ENCODE data around the gene WLS.

Gene WLS

GRCh38 chr1:68229650-68230483 is 2.5 kb downstream of the WLS start:
- DNase-seq (ENCODE audit: low read depth), result no peak
- H3K4me3 ChIP-seq (ENCODE audit: low read depth, low read length), result no peak overlapping the region
- no peak for TF ChIP-seq CTCF (IDR thresholded peaks at IDR 0.05; ENCODE audit: control insufficient read depth, extremely low read depth, insufficient read depth)

GRCh38 chr1:68228851-68229250 is 3.5 kb downstream of the WLS start:
- no peak for DNase-seq (ENCODE audit: low read depth)
- TF ChIP-seq CTCF (IDR thresholded peaks at IDR 0.05; ENCODE audit: control insufficient read depth, extremely low read depth, insufficient read depth), result no peak
- H3K4me3 ChIP-seq (ENCODE audit: low read depth, low read length), result no peak overlapping the region

- no peak for TF ChIP-seq CTCF (IDR thresholded peaks at IDR 0.05; ENCODE audit: control insufficient read depth, extremely low read depth, insufficient read depth)
- DNase-seq (ENCODE audit: low read depth), result no peak
Observed at GRCh38 chr1:68227598-68227997, 4.7 kb downstream of the WLS start.

GRCh38 chr1:68225781-68226180 is 6.5 kb downstream of the WLS start:
- no peak for TF ChIP-seq CTCF (IDR thresholded peaks at IDR 0.05; ENCODE audit: control insufficient read depth, extremely low read depth, insufficient read depth)
- H3K4me3 ChIP-seq (ENCODE audit: low read depth, low read length), result no peak overlapping the region
- no peak for DNase-seq (ENCODE audit: low read depth)

More at GRCh38 chr1:68227598-68227997, 4.7 kb downstream of the WLS start:
- H3K4me3 ChIP-seq (ENCODE audit: low read depth, low read length), result no peak overlapping the region

GRCh38 chr1:68223687-68224086 is 8.6 kb downstream of the WLS start:
- TF ChIP-seq CTCF (IDR thresholded peaks at IDR 0.05; ENCODE audit: control insufficient read depth, extremely low read depth, insufficient read depth), result no peak
- H3K4me3 ChIP-seq (ENCODE audit: low read depth, low read length), result no peak overlapping the region
- no peak for DNase-seq (ENCODE audit: low read depth)

GRCh38 chr1:68221980-68222373 is 10.3 kb downstream of the WLS start:
- DNase-seq (ENCODE audit: low read depth), result no peak
- H3K4me3 ChIP-seq (ENCODE audit: low read depth, low read length), result no peak overlapping the region
- TF ChIP-seq CTCF (IDR thresholded peaks at IDR 0.05; ENCODE audit: control insufficient read depth, extremely low read depth, insufficient read depth), result no peak
